ENCODE data around the gene FAM50B. TPM values are rescaled to one million over a fixed set of nuclear protein-coding genes. Genes with fewer than 3 reads are reported as not detected.

FAM50B gene
- total and polyA plus RNA-seq, 4 donors, result 8.8 to 12.3 (median 11.1) TPM

GRCh38 chr6:3837781-3838180 lies 11.4 kb upstream of the FAM50B start:
- WGBS, result 40% methylated on average over 1 of the region's 1 CpG
- no peak overlapping the region for H3K4me3 ChIP-seq (ENCODE audit: low read depth in 1 of 3, low read length in 3 of 3)
- TF ChIP-seq, protein P1, sequence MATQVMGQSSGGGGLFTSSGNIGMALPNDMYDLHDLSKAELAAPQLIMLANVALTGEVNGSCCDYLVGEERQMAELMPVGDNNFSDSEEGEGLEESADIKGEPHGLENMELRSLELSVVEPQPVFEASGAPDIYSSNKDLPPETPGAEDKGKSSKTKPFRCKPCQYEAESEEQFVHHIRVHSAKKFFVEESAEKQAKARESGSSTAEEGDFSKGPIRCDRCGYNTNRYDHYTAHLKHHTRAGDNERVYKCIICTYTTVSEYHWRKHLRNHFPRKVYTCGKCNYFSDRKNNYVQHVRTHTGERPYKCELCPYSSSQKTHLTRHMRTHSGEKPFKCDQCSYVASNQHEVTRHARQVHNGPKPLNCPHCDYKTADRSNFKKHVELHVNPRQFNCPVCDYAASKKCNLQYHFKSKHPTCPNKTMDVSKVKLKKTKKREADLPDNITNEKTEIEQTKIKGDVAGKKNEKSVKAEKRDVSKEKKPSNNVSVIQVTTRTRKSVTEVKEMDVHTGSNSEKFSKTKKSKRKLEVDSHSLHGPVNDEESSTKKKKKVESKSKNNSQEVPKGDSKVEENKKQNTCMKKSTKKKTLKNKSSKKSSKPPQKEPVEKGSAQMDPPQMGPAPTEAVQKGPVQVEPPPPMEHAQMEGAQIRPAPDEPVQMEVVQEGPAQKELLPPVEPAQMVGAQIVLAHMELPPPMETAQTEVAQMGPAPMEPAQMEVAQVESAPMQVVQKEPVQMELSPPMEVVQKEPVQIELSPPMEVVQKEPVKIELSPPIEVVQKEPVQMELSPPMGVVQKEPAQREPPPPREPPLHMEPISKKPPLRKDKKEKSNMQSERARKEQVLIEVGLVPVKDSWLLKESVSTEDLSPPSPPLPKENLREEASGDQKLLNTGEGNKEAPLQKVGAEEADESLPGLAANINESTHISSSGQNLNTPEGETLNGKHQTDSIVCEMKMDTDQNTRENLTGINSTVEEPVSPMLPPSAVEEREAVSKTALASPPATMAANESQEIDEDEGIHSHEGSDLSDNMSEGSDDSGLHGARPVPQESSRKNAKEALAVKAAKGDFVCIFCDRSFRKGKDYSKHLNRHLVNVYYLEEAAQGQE (IDR thresholded peaks at IDR 0.05), result no peak
- no peak for TF ChIP-seq FOXA2 (IDR thresholded peaks at IDR 0.05)
- TF ChIP-seq GABPA (IDR thresholded peaks at IDR 0.05 in 1 of 2, conservative IDR thresholded peaks at IDR 0.05 in 1 of 2), result no peak
- peak; percentile 44 for TF ChIP-seq SP1 (IDR thresholded peaks at IDR 0.05)
- no peak for TF ChIP-seq YY1 (IDR thresholded peaks at IDR 0.05)
- no peak for TF ChIP-seq TAF1 (conservative IDR thresholded peaks at IDR 0.05)
- TF ChIP-seq, protein P2, sequence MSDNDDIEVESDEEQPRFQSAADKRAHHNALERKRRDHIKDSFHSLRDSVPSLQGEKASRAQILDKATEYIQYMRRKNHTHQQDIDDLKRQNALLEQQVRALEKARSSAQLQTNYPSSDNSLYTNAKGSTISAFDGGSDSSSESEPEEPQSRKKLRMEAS (IDR thresholded peaks at IDR 0.05), result no peak
- TF ChIP-seq NR2F2 (IDR thresholded peaks at IDR 0.05), result no peak
- TF ChIP-seq, protein P3, sequence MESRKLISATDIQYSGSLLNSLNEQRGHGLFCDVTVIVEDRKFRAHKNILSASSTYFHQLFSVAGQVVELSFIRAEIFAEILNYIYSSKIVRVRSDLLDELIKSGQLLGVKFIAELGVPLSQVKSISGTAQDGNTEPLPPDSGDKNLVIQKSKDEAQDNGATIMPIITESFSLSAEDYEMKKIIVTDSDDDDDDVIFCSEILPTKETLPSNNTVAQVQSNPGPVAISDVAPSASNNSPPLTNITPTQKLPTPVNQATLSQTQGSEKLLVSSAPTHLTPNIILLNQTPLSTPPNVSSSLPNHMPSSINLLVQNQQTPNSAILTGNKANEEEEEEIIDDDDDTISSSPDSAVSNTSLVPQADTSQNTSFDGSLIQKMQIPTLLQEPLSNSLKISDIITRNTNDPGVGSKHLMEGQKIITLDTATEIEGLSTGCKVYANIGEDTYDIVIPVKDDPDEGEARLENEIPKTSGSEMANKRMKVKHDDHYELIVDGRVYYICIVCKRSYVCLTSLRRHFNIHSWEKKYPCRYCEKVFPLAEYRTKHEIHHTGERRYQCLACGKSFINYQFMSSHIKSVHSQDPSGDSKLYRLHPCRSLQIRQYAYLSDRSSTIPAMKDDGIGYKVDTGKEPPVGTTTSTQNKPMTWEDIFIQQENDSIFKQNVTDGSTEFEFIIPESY (IDR thresholded peaks at IDR 0.05), result no peak
- TF ChIP-seq, protein P4, sequence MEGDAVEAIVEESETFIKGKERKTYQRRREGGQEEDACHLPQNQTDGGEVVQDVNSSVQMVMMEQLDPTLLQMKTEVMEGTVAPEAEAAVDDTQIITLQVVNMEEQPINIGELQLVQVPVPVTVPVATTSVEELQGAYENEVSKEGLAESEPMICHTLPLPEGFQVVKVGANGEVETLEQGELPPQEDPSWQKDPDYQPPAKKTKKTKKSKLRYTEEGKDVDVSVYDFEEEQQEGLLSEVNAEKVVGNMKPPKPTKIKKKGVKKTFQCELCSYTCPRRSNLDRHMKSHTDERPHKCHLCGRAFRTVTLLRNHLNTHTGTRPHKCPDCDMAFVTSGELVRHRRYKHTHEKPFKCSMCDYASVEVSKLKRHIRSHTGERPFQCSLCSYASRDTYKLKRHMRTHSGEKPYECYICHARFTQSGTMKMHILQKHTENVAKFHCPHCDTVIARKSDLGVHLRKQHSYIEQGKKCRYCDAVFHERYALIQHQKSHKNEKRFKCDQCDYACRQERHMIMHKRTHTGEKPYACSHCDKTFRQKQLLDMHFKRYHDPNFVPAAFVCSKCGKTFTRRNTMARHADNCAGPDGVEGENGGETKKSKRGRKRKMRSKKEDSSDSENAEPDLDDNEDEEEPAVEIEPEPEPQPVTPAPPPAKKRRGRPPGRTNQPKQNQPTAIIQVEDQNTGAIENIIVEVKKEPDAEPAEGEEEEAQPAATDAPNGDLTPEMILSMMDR (IDR thresholded peaks at IDR 0.05; ENCODE audit: low read depth, low read length, missing input control), result no peak
- TF ChIP-seq, protein P5, sequence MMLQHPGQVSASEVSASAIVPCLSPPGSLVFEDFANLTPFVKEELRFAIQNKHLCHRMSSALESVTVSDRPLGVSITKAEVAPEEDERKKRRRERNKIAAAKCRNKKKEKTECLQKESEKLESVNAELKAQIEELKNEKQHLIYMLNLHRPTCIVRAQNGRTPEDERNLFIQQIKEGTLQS (IDR thresholded peaks at IDR 0.05), result no peak
- TF ChIP-seq HNF4G (IDR thresholded peaks at IDR 0.05), result no peak
- TF ChIP-seq EGR1 (IDR thresholded peaks at IDR 0.05; ENCODE audit: low read depth in 2 of 2), result no peak
- peak in 1 of 2 donors; percentile 45 for TF ChIP-seq RXRA (IDR thresholded peaks at IDR 0.05)
- no peak for TF ChIP-seq JUND (IDR thresholded peaks at IDR 0.05)
- peak in 1 of 2 donors; percentile 12 for TF ChIP-seq RAD21 (IDR thresholded peaks at IDR 0.05)
- peak; percentile 55 to 64 for TF ChIP-seq HNF4A (conservative IDR thresholded peaks at IDR 0.05)
- no peak for TF ChIP-seq FOXA1 (IDR thresholded peaks at IDR 0.05)
- no peaks in the 10 kb centered on the region for H3K27me3 ChIP-seq (ENCODE audit: control insufficient read depth in 4 of 4, insufficient read depth in 4 of 4, low read length in 3 of 4)
- H3K9ac ChIP-seq (ENCODE audit: low read depth in 1 of 2, low read length in 2 of 2), result no peak overlapping the region
- DNase-seq (ENCODE audit: low spot score), result peak; percentile 20
- H3K4me1 ChIP-seq (ENCODE audit: control insufficient read depth in 4 of 4, insufficient read depth in 4 of 4, low read length in 3 of 4), result peaks cover 6 to 49% (median 32%) of the 10 kb centered on the region in 4 donors
- no peaks in the 10 kb centered on the region for H3K9me3 ChIP-seq (ENCODE audit: control insufficient read depth in 4 of 4, low read length in 3 of 4)
- no peaks in the 10 kb centered on the region for H3K36me3 ChIP-seq (ENCODE audit: control insufficient read depth in 4 of 4, insufficient read depth in 3 of 4, low read depth in 1 of 4, low read length in 3 of 4)
- H3K27ac ChIP-seq (ENCODE audit: low read depth in 1 of 2, low read length in 2 of 2), result peak overlapping the region; percentile 92 to 93
